ENCODE measurements around the gene EXOC3L4. TPM values are rescaled to one million over a fixed set of nuclear protein-coding genes. Genes with fewer than 3 reads are reported as not detected.

EXOC3L4 gene
- total RNA-seq, 1 donor from 2014 or later: not detected

DNA sequence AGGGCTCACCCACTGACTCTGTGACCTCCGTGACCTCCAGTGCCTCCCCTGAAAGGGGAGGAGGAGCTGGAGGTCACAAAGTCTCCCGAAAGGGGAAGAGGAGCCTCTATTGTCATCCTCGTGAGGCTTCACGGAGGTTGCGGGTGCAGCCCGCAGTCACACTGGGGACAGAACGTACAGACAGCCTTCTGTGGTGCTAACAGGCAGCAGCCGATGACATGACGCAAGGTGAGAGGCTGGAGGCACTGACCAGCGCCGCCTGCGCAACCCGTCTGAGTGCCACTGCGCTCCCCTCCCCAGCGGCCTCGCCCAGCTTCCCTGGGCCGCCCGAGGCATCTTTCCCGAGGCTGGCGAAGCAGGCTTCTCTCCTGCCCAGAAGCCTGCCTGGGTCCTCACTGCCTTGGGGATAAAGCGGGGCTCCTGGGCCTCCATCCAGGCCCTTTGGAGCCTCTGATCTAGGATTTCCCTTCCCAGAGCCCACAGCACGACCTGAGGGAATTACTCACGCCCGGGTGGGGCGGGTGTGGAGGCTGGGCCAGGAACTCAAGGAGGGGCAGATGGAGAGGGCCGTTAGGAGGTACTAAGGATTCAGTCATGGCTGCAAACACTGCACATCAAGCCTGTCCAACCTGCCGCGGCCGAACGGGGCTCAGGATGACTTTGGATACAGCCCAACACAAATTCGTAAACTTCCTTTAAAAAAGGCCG is 22.8 kb upstream of the EXOC3L4 start:
- Mint-ChIP-seq H3K36me3 (ENCODE audit: low read depth, unreplicated experiment) (no peaks in the 10 kb centered on the region), H3K4me3 (ENCODE audit: unreplicated experiment) (no peak overlapping the region), H3K27me3 (ENCODE audit: low read depth, unreplicated experiment) (peaks cover 12% of the 10 kb centered on the region), H3K27ac (ENCODE audit: unreplicated experiment) (no peak overlapping the region), H3K4me1 (ENCODE audit: low read depth, unreplicated experiment) (no peaks in the 10 kb centered on the region), H3K9me3 (ENCODE audit: unreplicated experiment) (no peaks in the 10 kb centered on the region)
- Histone ChIP-seq H4K20me1 (ENCODE audit: insufficient read depth, low read length) (no peaks in the 10 kb centered on the region), H3K4me2 (ENCODE audit: low read length) (no peak overlapping the region), H2AFZ (ENCODE audit: low read depth, low read length) (no peak overlapping the region), H3K79me2 (ENCODE audit: insufficient read depth, low read length) (no peaks in the 10 kb centered on the region), H3K27me3 (ENCODE audit: insufficient read depth, low read length) (no peaks in the 10 kb centered on the region), H3K9ac (ENCODE audit: low read length) (no peak overlapping the region), H3K27ac (ENCODE audit: low read depth, low read length) (no peak overlapping the region), H3K4me1 (ENCODE audit: insufficient read depth, low read length) (no peaks in the 10 kb centered on the region), H3K4me3 (ENCODE audit: insufficient read depth, low read depth, low read length) (no peak overlapping the region), H3K9me3 (ENCODE audit: insufficient read depth, low read depth, low read length) (no peaks in the 10 kb centered on the region), H3K36me3 (ENCODE audit: insufficient read depth, low read length) (no peaks in the 10 kb centered on the region)
- DNase-seq (ENCODE audit: low read depth) (no peak), FAIRE-seq (no peak)
- no peak for TF ChIP-seq EZH2 (IDR thresholded peaks at IDR 0.05; ENCODE audit: insufficient read depth, low read length)
- TF ChIP-seq, protein P1, sequence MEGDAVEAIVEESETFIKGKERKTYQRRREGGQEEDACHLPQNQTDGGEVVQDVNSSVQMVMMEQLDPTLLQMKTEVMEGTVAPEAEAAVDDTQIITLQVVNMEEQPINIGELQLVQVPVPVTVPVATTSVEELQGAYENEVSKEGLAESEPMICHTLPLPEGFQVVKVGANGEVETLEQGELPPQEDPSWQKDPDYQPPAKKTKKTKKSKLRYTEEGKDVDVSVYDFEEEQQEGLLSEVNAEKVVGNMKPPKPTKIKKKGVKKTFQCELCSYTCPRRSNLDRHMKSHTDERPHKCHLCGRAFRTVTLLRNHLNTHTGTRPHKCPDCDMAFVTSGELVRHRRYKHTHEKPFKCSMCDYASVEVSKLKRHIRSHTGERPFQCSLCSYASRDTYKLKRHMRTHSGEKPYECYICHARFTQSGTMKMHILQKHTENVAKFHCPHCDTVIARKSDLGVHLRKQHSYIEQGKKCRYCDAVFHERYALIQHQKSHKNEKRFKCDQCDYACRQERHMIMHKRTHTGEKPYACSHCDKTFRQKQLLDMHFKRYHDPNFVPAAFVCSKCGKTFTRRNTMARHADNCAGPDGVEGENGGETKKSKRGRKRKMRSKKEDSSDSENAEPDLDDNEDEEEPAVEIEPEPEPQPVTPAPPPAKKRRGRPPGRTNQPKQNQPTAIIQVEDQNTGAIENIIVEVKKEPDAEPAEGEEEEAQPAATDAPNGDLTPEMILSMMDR (IDR thresholded peaks at IDR 0.05; ENCODE audit: insufficient read depth, low read depth, low read length): no peak

DNA sequence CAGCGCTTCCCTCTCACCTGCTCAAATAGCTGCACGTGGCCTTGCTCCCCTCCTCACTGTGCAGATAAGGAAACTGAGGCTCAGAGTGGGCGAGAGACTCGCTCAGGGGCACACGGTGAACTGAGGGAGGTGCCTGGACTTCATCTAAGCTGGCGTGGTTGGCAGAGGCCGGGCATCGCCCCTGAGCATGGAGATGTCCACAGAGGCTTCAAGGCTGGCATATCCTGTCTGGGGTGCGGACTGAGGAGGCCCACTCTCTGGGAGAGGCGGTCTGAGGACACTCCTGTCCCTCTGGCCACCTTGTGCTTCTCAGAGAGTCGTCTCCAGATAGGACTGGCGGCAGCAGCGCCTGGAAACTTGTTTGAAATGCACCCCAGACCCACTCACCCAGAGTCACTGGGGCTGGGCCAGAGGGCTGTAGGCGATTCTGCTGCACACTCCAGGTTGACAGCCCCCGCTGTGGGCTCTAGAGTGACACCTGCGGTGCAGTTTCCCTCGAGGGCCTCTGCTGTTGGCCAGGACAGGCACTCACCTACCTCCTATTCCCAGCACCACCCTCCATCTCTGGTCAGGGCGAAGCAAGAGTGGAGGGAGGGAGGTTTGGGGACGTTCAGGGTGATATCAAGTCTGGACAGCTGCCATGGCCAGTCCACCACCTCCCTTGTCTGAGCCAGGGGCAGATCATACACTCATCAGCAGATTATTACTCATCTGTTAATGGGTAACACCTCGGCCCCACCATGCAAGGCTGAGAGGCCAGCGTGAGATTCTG is 21.7 kb upstream of the EXOC3L4 start:
- no peaks in the 10 kb centered on the region for H3K36me3 ChIP-seq (ENCODE audit: insufficient read depth, low read length)
- H3K27ac ChIP-seq (ENCODE audit: low read depth, low read length): no peak overlapping the region
- no peak overlapping the region for H3K4me2 ChIP-seq (ENCODE audit: low read length)
- Mint-ChIP-seq H3K4me1 (ENCODE audit: low read depth, unreplicated experiment) (no peaks in the 10 kb centered on the region), H3K27ac (ENCODE audit: unreplicated experiment) (peak overlapping the region; percentile 26), H3K27me3 (ENCODE audit: low read depth, unreplicated experiment) (peaks cover 12% of the 10 kb centered on the region), H3K9me3 (ENCODE audit: unreplicated experiment) (no peaks in the 10 kb centered on the region), H3K4me3 (ENCODE audit: unreplicated experiment) (no peak overlapping the region), H3K36me3 (ENCODE audit: low read depth, unreplicated experiment) (no peaks in the 10 kb centered on the region)
- H3K79me2 ChIP-seq (ENCODE audit: insufficient read depth, low read length): no peaks in the 10 kb centered on the region
- H2AFZ ChIP-seq (ENCODE audit: low read depth, low read length): no peak overlapping the region
- no peaks in the 10 kb centered on the region for H3K27me3 ChIP-seq (ENCODE audit: insufficient read depth, low read length)
- H4K20me1 ChIP-seq (ENCODE audit: insufficient read depth, low read length): no peaks in the 10 kb centered on the region
- FAIRE-seq (no peak), DNase-seq (ENCODE audit: low read depth) (no peak)
- no peak for TF ChIP-seq EZH2 (IDR thresholded peaks at IDR 0.05; ENCODE audit: insufficient read depth, low read length)
- TF ChIP-seq, protein P1 (IDR thresholded peaks at IDR 0.05; ENCODE audit: insufficient read depth, low read depth, low read length): no peak
- no peaks in the 10 kb centered on the region for H3K9me3 ChIP-seq (ENCODE audit: insufficient read depth, low read depth, low read length)
- H3K9ac ChIP-seq (ENCODE audit: low read length): no peak overlapping the region
- H3K4me1 ChIP-seq (ENCODE audit: insufficient read depth, low read length): no peaks in the 10 kb centered on the region
- H3K4me3 ChIP-seq (ENCODE audit: insufficient read depth, low read depth, low read length): no peak overlapping the region

All from astrocyte (in vitro differentiated cells and primary cell).